WTC11 (cell line): Measurements from ENCODE around the gene C1QTNF12. TPM values are rescaled to one million over a fixed set of nuclear protein-coding genes. Genes with fewer than 3 reads are reported as not detected.
A peak's percentile ranks its signal among the peaks of the same experiment; 100 is the strongest.

Experiments used
- ATAC-seq: fragments of 200-7000 bp; cut with Tn5 transposase; 2 replicates; pipeline ENCODE4 v1.10.0; 2021; ENCODE audit warnings: mild to moderate bottlenecking, moderate library complexity
- CTCF ChIA-PET: fragments of 300-600 bp; sonication (Branson Sonifier 250); formaldehyde crosslinking; loops from one replicate; lab custom pipeline; 2021; ENCODE audit warnings: antibody characterized with exemption; lab: Charles Lee
- POLR2A ChIA-PET: fragments of 350-600 bp; sonication (Branson Sonifier 250); formaldehyde crosslinking; loops from one replicate; lab custom pipeline; 2021; ENCODE audit warnings: antibody characterized with exemption; lab: Charles Lee
- DNase-seq: peaks from one replicate; pipeline ENCODE4 v3.0.0; 2021; ENCODE audit warnings: low spot score
- H3K27ac Mint-ChIP-seq: 2 replicates; pipeline ENCODE4 v1.8.0; 2021; ENCODE audit warnings: mixed read lengths
- H3K27me3 Mint-ChIP-seq: 2 replicates; pipeline ENCODE4 v1.8.0; 2021; ENCODE audit warnings: low read depth, mild to moderate bottlenecking, moderate library complexity, mixed read lengths
- H3K36me3 Mint-ChIP-seq: 2 replicates; pipeline ENCODE4 v1.8.0; 2021; ENCODE audit warnings: mixed read lengths
- H3K4me1 Mint-ChIP-seq: 2 replicates; pipeline ENCODE4 v1.8.0; 2022; ENCODE audit warnings: mixed read lengths
- H3K4me3 Mint-ChIP-seq: 2 replicates; pipeline ENCODE4 v1.8.0; 2021; ENCODE audit warnings: mild to moderate bottlenecking, moderate library complexity, mixed read lengths
- H3K9me3 Mint-ChIP-seq: 2 replicates; pipeline ENCODE4 v1.8.0; 2021; ENCODE audit warnings: mixed read lengths
- AR ChIP-seq: fragments of 250-450 bp; sonication (Bioruptor Pico); IDR thresholded peaks from 2 replicates; pipeline ENCODE4 v1.9.0; 2021; ENCODE audit warnings: mild to moderate bottlenecking
- ELF4 ChIP-seq: sonication (generic); formaldehyde crosslinking; IDR thresholded peaks from 2 replicates; pipeline ENCODE4 v1.8.1; 2022; ENCODE audit warnings: low read depth, mild to moderate bottlenecking, moderate library complexity, missing genetic modification reagents
- ESRRA ChIP-seq: sonication (generic); formaldehyde crosslinking; IDR thresholded peaks from 2 replicates; pipeline ENCODE4 v1.8.1; 2022; ENCODE audit warnings: mild to moderate bottlenecking, missing genetic modification reagents, borderline replicate concordance
- FOXJ3 ChIP-seq: sonication (generic); formaldehyde crosslinking; IDR thresholded peaks from 2 replicates; pipeline ENCODE4 v1.9.0; 2021; ENCODE audit warnings: missing genetic modification reagents, mild to moderate bottlenecking, borderline replicate concordance
- GABPB1 ChIP-seq: sonication (generic); formaldehyde crosslinking; IDR thresholded peaks from 2 replicates; pipeline ENCODE4 v1.8.1; 2023; ENCODE audit warnings: mild to moderate bottlenecking, missing genetic modification reagents
- GRHL2 ChIP-seq: fragments of 250-450 bp; sonication (Bioruptor Pico); IDR thresholded peaks from 2 replicates; pipeline ENCODE4 v1.8.0; 2022; ENCODE audit warnings: mild to moderate bottlenecking, moderate library complexity; ENCODE audit not compliant: insufficient replicate concordance, severe bottlenecking
- GTF2I ChIP-seq: fragments of 250-450 bp; sonication (Bioruptor Pico); conservative IDR thresholded peaks from 2 replicates; pipeline ENCODE4 v1.4.0; 2021; ENCODE audit warnings: mild to moderate bottlenecking
- IRF2 ChIP-seq: sonication (generic); formaldehyde crosslinking; IDR thresholded peaks from 2 replicates; pipeline ENCODE4 v1.8.0; 2022; ENCODE audit warnings: low read depth, missing genetic modification reagents, borderline replicate concordance
- PREB ChIP-seq: sonication (generic); formaldehyde crosslinking; IDR thresholded peaks from 2 replicates; pipeline ENCODE4 v1.8.1; 2022; ENCODE audit warnings: mild to moderate bottlenecking, missing genetic modification reagents, moderate library complexity, borderline replicate concordance
- RELA ChIP-seq: sonication (generic); formaldehyde crosslinking; IDR thresholded peaks from 2 replicates; pipeline ENCODE4 v1.8.1; 2022; ENCODE audit warnings: missing genetic modification reagents, mild to moderate bottlenecking, borderline replicate concordance
- SMAD3 ChIP-seq: sonication (generic); formaldehyde crosslinking; IDR thresholded peaks from 2 replicates; pipeline ENCODE4 v1.8.0; 2022; ENCODE audit warnings: missing genetic modification reagents, mild to moderate bottlenecking, borderline replicate concordance
- SP1 ChIP-seq: sonication (generic); formaldehyde crosslinking; conservative IDR thresholded peaks from 2 replicates; pipeline ENCODE4 v1.8.1; 2022; ENCODE audit warnings: missing genetic modification reagents
- TEAD4 ChIP-seq: sonication (generic); formaldehyde crosslinking; IDR thresholded peaks from 2 replicates; pipeline ENCODE4 v1.8.0; 2022; ENCODE audit warnings: mild to moderate bottlenecking, missing genetic modification reagents
- TP53 ChIP-seq: sonication (generic); formaldehyde crosslinking; IDR thresholded peaks from 2 replicates; pipeline ENCODE4 v1.8.1; 2023; ENCODE audit warnings: mild to moderate bottlenecking, missing genetic modification reagents
- ZBTB21 ChIP-seq: sonication (generic); formaldehyde crosslinking; IDR thresholded peaks from 2 replicates; pipeline ENCODE4 v1.8.1; 2023; ENCODE audit warnings: mild to moderate bottlenecking, missing genetic modification reagents, borderline replicate concordance
- ZMAT4 ChIP-seq: fragments of 250-450 bp; sonication (Bioruptor Pico); IDR thresholded peaks from 2 replicates; pipeline ENCODE4 v1.9.0; 2021; ENCODE audit warnings: mild to moderate bottlenecking
- ZNF219 ChIP-seq: sonication (generic); formaldehyde crosslinking; IDR thresholded peaks from 2 replicates; pipeline ENCODE4 v1.8.0; 2023; ENCODE audit warnings: missing genetic modification reagents, mild to moderate bottlenecking, borderline replicate concordance
- ZNF232 ChIP-seq: sonication (generic); formaldehyde crosslinking; IDR thresholded peaks from 2 replicates; pipeline ENCODE4 v1.8.0; 2022; ENCODE audit warnings: mild to moderate bottlenecking, missing genetic modification reagents
- ZNF281 ChIP-seq: sonication (generic); formaldehyde crosslinking; IDR thresholded peaks from 2 replicates; pipeline ENCODE4 v1.8.0; 2023; ENCODE audit warnings: mild to moderate bottlenecking, missing genetic modification reagents
- ZNF512 ChIP-seq: sonication (generic); formaldehyde crosslinking; IDR thresholded peaks from 2 replicates; pipeline ENCODE4 v1.8.1; 2022; ENCODE audit warnings: missing genetic modification reagents, borderline replicate concordance
- total RNA-seq: library from RNA; stranded (reverse); gene quantifications from 3 replicates; pipeline ENCODE4 v1.2.3, GENCODE V29; 2021
- TF ChIP-seq, protein P1 (sequence below): sonication (generic); formaldehyde crosslinking; conservative IDR thresholded peaks from 2 replicates; pipeline ENCODE4 v1.8.1; 2022; ENCODE audit warnings: mild to moderate bottlenecking, missing genetic modification reagents

Gene C1QTNF12
- total RNA-seq, 1 experiment from 2014 or later: 10.3 TPM

DNA sequence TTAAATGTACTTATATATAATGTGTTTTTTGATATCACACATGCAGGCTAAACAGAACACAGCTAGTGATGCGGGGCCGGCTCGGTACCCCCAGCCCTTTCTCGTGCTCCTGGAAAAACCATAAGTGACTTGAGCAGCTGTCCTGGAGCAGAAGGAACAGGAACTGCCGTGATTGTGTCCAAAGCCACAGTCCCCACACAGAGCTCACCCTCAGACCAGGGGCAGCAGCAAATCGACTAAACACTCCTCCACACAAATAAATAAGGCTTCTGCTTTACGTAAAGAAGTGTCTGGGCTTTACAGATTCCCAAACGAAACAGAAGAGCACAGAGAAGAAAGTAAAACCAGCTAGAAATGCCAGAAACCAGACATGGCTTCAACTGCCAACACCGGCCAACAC lies 17.5 kb upstream of the C1QTNF12 start (continued):
- TF ChIP-seq GRHL2 (CRISPR knock-in tag) (no peak), ELF4 (CRISPR knock-in tag) (no peak)

DNA sequence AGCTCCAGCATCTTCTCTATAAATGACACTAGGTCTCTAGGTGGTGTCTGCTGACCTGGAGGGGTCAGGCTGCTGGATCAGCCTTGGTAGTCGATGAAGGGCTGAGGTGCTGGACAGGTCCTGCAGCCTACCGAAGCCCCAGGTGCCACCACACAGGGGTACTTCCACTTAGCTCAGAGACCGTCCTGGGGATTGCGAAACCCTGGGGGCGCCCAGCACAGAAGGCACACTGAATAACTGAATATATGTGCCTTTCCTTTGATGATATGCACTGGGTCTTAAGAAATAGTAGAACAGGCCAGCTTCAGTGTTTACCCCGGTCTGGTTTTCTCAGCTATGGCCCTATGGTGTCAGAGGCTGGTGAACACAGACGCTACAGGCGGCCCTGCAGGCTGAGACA lies 16.2 kb upstream of the C1QTNF12 start:
- no peak for DNase-seq
- CTCF ChIA-PET: no interaction called here
- POLR2A ChIA-PET: no interaction called here
- H3K9me3 Mint-ChIP-seq: no peaks in the 10 kb centered on the region
- H3K36me3 Mint-ChIP-seq: peaks cover 46% of the 10 kb centered on the region
- H3K4me3 Mint-ChIP-seq: no peak overlapping the region
- no peak overlapping the region for H3K27ac Mint-ChIP-seq
- no peak for ATAC-seq
- no peaks in the 10 kb centered on the region for H3K27me3 Mint-ChIP-seq
- peaks cover 11% of the 10 kb centered on the region for H3K4me1 Mint-ChIP-seq
- TF ChIP-seq, protein P1, sequence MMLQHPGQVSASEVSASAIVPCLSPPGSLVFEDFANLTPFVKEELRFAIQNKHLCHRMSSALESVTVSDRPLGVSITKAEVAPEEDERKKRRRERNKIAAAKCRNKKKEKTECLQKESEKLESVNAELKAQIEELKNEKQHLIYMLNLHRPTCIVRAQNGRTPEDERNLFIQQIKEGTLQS: no peak
- no peak for TF ChIP-seq FOXJ3
- TF ChIP-seq TP53 (CRISPR knock-in tag): no peak
- no peak for TF ChIP-seq ESRRA (CRISPR knock-in tag)
- no peak for TF ChIP-seq ZNF281 (CRISPR knock-in tag)

GRCh38 chr1:1262071-1262470 lies 15.5 kb upstream of the C1QTNF12 start:
- Mint-ChIP-seq H3K9me3 (no peaks in the 10 kb centered on the region), H3K27me3 (no peaks in the 10 kb centered on the region), H3K4me1 (peaks cover 15% of the 10 kb centered on the region), H3K4me3 (no peak overlapping the region)
- ATAC-seq: no peak
- TF ChIP-seq GTF2I (CRISPR knock-in tag) (no peak), SMAD3 (CRISPR knock-in tag) (no peak), TEAD4 (CRISPR knock-in tag) (no peak), PREB (CRISPR knock-in tag) (no peak), ZBTB21 (CRISPR knock-in tag) (no peak), ZNF219 (CRISPR knock-in tag) (no peak)
- TF ChIP-seq, all 79 proteins: peak for 0
- no peak for DNase-seq
- peaks cover 47% of the 10 kb centered on the region for H3K36me3 Mint-ChIP-seq
- ChIA-PET POLR2A (no interaction called here), CTCF (interaction anchor here (1.4 to 2.1 kb wide), 2 partner anchors 12 to 30 kb away, joined by 3 to 8 read pairs; no protein-coding TSS in a partner anchor)
- no peak overlapping the region for H3K27ac Mint-ChIP-seq

GRCh38 chr1:1260843-1261560 lies 14.5 kb upstream of the C1QTNF12 start:
- ChIA-PET CTCF (interaction anchor here (1.4 to 2.1 kb wide), 2 partner anchors 10 to 31 kb away, joined by 3 to 8 read pairs; no protein-coding TSS in a partner anchor), POLR2A (no interaction called here)
- H3K27me3 Mint-ChIP-seq: no peaks in the 10 kb centered on the region
- no peak overlapping the region for H3K4me3 Mint-ChIP-seq
- peaks cover 50% of the 10 kb centered on the region for H3K36me3 Mint-ChIP-seq
- peaks cover 15% of the 10 kb centered on the region for H3K4me1 Mint-ChIP-seq
- ATAC-seq: no peak
- DNase-seq: no peak
- H3K9me3 Mint-ChIP-seq: no peaks in the 10 kb centered on the region
- peak overlapping the region; percentile 81 for H3K27ac Mint-ChIP-seq
- TF ChIP-seq SP1 (CRISPR knock-in tag): no peak
- TF ChIP-seq ZNF232: no peak
- no peak for TF ChIP-seq ESRRA (CRISPR knock-in tag)
- TF ChIP-seq RELA (CRISPR knock-in tag): no peak
- no peak for TF ChIP-seq IRF2 (CRISPR knock-in tag)
- no peak for TF ChIP-seq ZNF512 (CRISPR knock-in tag)
- TF ChIP-seq GABPB1: no peak
- no peak for TF ChIP-seq AR
- no peak for TF ChIP-seq ZMAT4 (CRISPR knock-in tag)
